ENCODE data around the gene LUC7L2.

DNA sequence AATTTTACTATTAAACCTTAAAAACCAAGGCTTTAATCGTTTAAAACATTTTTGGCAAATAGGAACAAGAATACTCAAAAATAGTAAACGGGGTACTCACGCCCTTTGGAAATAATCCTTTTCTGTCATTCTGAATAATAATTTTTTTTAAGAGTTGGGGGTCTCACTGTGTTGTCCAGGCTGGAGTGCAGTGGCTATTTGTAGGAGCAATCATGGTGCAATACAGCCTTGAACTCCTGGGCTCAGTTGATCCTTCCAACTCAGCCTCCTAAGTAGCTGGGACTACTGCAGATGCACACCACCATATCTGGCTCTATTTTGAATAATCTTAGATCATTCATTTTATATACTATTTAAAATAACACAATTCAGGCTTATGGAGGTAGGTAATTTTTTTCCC lies 24.9 kb downstream of the LUC7L2 start:
- no peak for TF ChIP-seq POLR2AphosphoS5 (IDR thresholded peaks at IDR 0.05; ENCODE audit: borderline replicate concordance, low read depth, low read length)
- TF ChIP-seq EZH2 (IDR thresholded peaks at IDR 0.05) = no peak
- TF ChIP-seq FOXP2 (optimal IDR thresholded peaks at IDR 0.05; ENCODE audit: control extremely low read depth, extremely low read length, insufficient read depth) = no peak
